Gastrocnemius medialis (tissue), 4 donors: ENCODE data around the gene NUP107. TPM values are rescaled to one million over a fixed set of nuclear protein-coding genes. Genes with fewer than 3 reads are reported as not detected.

ENCODE experiments used
- ATAC-seq, 2 donors: fragments of 150-250 bp; one replicate each; pipeline ENCODE4 v1.9.1; 2016
- DNase-seq, 2 donors: peaks; one replicate each; pipeline ENCODE4 v3.0.0-alpha.2; 2019
- H3K27ac ChIP-seq, 4 donors: fragments of 200-600 bp; sonication (generic); 1 replicate in 1 of 4; 2 replicates in 3 of 4; pipeline ENCODE4 v1.5.1; 2016 to 2018; ENCODE audit warnings: mild to moderate bottlenecking in 2 of 4, moderate library complexity in 1 of 4
- H3K27me3 ChIP-seq, 3 donors: fragments of 200-600 bp; sonication (generic) in 2 of 3; 1 replicate in 1 of 3; 2 replicates in 2 of 3; pipeline versions ENCODE4 v1.5.1 to v1.6.0; 2016 to 2019; ENCODE audit warnings: mild to moderate bottlenecking in 1 of 3, moderate library complexity in 1 of 3
- H3K36me3 ChIP-seq, 2 donors: fragments of 200-600 bp; sonication (generic) in 1 of 2; one replicate each; pipeline ENCODE4 v1.5.1; 2017 to 2018
- H3K4me1 ChIP-seq, 2 donors: fragments of 200-600 bp; sonication (generic) in 1 of 2; one replicate each; pipeline ENCODE4 v1.5.1; 2016 to 2017; ENCODE audit warnings: mild to moderate bottlenecking in 2 of 2
- H3K4me3 ChIP-seq, 4 donors: fragments of 200-600 bp; sonication (generic) in 3 of 4; 1 replicate in 1 of 4; 2 replicates in 3 of 4; pipeline ENCODE4 v1.5.1; 2016 to 2019; ENCODE audit warnings: mild to moderate bottlenecking in 2 of 4
- H3K9me3 ChIP-seq, 3 donors: fragments of 200-600 bp; sonication (generic) in 2 of 3; 1 replicate in 1 of 3; 2 replicates in 2 of 3; pipeline ENCODE4 v1.5.1; 2016 to 2019
- CTCF ChIP-seq, 5 experiments: fragments of 450-650 bp in 3 of 5; fragments of 200-600 bp in 2 of 5; sonication (generic) in 2 of 5; IDR thresholded peaks in 4 of 5; conservative IDR thresholded peaks in 1 of 5; 1 replicate in 4 of 5; 2 replicates in 1 of 5; pipeline ENCODE4 v1.5.1; 2016 to 2019; ENCODE audit warnings: antibody characterized with exemption in 5 of 5, mild to moderate bottlenecking in 3 of 5, moderate library complexity in 3 of 5
- POLR2A ChIP-seq, 2 donors: fragments of 450-650 bp; IDR thresholded peaks; one replicate each; pipeline ENCODE4 v1.6.1; 2017; ENCODE audit warnings: antibody characterized with exemption in 2 of 2, mild to moderate bottlenecking in 2 of 2, moderate library complexity in 2 of 2
- in situ Hi-C, 4 donors: fragments of 200-750 bp; cut with MboI; loops; one replicate each; pipeline versions ENCODE4 v1.15.0 to v1.8.0; 2017; ENCODE audit warnings: low sequenced_read_pairs in 4 of 4
- intact Hi-C: fragments of 100-400 bp; cut with DNase I; formaldehyde crosslinking; loops from one replicate; pipeline ENCODE4 v1.15.1; 2023; ENCODE audit warnings: low total_unique reads
- total RNA-seq, 4 donors: library from RNA; depleted of rRNA; stranded (reverse); fragments of >200 nt; gene quantifications; one replicate each; pipeline versions ENCODE4 v1.1.0 to v1.2.3, GENCODE V29; 2016

The NUP107 gene
- total RNA-seq, 4 donors from 2014 or later, result 13.0 to 43.1 (median 25.9) TPM

GRCh38 chr12:68745376-68745903 lies 58.7 kb downstream of the NUP107 start:
- peaks cover 0 to 6% of the 10 kb centered on the region in 2 donors for H3K36me3 ChIP-seq
- TF ChIP-seq CTCF (IDR thresholded peaks at IDR 0.05 in 4 of 5, conservative IDR thresholded peaks at IDR 0.05 in 1 of 5) (no peak), POLR2A (IDR thresholded peaks at IDR 0.05) (no peak)
- in situ Hi-C loops, result loop anchor here in 1 of 4 donors (5.0 kb wide), 1 partner anchor 62 kb away; the partner anchor contains the start of gene MDM2
- H3K4me1 ChIP-seq, result peaks cover 21 to 26% of the 10 kb centered on the region in 2 donors
- no peaks in the 10 kb centered on the region for H3K9me3 ChIP-seq
- intact Hi-C loops, result loop anchor here (10.0 kb wide), 1 partner anchor 1481 kb away; the partner anchor contains the start of gene CAND1
- DNase-seq, result no peak
- H3K27ac ChIP-seq, result peak overlapping the region; percentile 63 to 84 (median 80)
- H3K27me3 ChIP-seq, result no peaks in the 10 kb centered on the region
- no peak for ATAC-seq
- H3K4me3 ChIP-seq, result peak overlapping the region; percentile 63 to 92 (median 79)

DNA sequence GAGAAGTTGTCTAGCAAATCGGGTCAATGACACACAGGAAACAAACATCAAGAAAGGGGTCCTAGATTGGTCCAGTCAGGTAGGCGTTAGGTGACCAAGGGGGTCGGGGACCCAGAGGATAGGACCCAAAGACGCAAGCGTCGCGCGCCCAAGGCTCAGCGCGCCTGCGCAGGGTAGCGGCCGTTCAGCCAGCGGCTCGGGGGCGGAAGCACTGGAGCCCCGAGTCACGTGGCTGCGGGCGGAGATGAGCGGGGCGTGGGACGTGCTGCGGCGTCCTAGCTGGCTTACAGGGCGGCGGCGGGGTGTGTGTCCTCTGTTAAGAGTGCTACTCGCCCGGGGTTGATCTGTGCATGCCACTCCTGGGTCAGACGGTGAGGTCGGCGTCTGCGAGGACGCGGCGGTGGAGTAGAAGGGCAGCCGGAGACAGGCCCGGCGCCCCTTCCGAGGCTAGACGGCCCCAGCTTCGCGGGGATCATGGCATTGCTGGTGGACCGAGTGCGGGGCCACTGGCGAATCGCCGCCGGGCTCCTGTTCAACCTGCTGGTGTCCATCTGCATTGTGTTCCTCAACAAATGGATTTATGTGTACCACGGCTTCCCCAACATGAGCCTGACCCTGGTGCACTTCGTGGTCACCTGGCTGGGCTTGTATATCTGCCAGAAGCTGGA lies 59.3 kb downstream of the NUP107 start, which contains the start of gene SLC35E3:
Gene SLC35E3 (plus strand): TSS at position 273 of the 668 bp plus-strand sequence. CDS start 202 bp downstream, at position 475.
- H3K9me3 ChIP-seq, result no peaks in the 10 kb centered on the region
- H3K36me3 ChIP-seq, result peaks cover 0 to 6% of the 10 kb centered on the region in 2 donors
- peak; percentile 54 to 69 for TF ChIP-seq POLR2A (IDR thresholded peaks at IDR 0.05)
- TF ChIP-seq CTCF (IDR thresholded peaks at IDR 0.05 in 4 of 5, conservative IDR thresholded peaks at IDR 0.05 in 1 of 5), result no peak
- H3K27me3 ChIP-seq, result no peaks in the 10 kb centered on the region
- peak within 1 kb of the TSS; percentile 63 to 92 (median 79) for H3K4me3 ChIP-seq
- peak within 1 kb of the TSS; percentile 63 to 84 (median 80) for H3K27ac ChIP-seq
- peaks cover 21 to 26% of the 10 kb centered on the region in 2 donors for H3K4me1 ChIP-seq
- in situ Hi-C loops (loop anchor here in 1 of 4 donors (5.0 kb wide), 1 partner anchor 61 kb away; the partner anchor contains the start of gene MDM2), intact Hi-C loops (loop anchor here (1.0 to 10.0 kb wide), 6 partner anchors 59 to 1481 kb away; partner anchors contain the start of genes CAND1, CPSF6, MDM1 and MDM2)
- peak; percentile 95 to 96 for ATAC-seq
- DNase-seq, result peak; percentile 85 to 90

- TF ChIP-seq POLR2A (IDR thresholded peaks at IDR 0.05), result no peak
- peak; percentile 4 to 40 for DNase-seq
- in situ Hi-C loops, result loop anchor here in 1 of 4 donors (5.0 kb wide), 1 partner anchor 61 kb away; the partner anchor contains the start of gene MDM2
- H3K9me3 ChIP-seq, result no peaks in the 10 kb centered on the region
- H3K4me1 ChIP-seq, result peaks cover 21 to 26% of the 10 kb centered on the region in 2 donors
- peak; percentile 50 to 55 for ATAC-seq
- H3K4me3 ChIP-seq, result peak overlapping the region; percentile 63 to 92 (median 79)
- no peaks in the 10 kb centered on the region for H3K27me3 ChIP-seq
- H3K36me3 ChIP-seq, result no peaks in the 10 kb centered on the region
- intact Hi-C loops, result loop anchor here (1.0 to 10.0 kb wide), 6 partner anchors 60 to 1482 kb away; partner anchors contain the start of genes CAND1, CPSF6, MDM1 and MDM2
- H3K27ac ChIP-seq, result peak overlapping the region; percentile 63 to 84 (median 80)
Observed at GRCh38 chr12:68746572-68747180, 59.9 kb downstream of the NUP107 start.

DNA sequence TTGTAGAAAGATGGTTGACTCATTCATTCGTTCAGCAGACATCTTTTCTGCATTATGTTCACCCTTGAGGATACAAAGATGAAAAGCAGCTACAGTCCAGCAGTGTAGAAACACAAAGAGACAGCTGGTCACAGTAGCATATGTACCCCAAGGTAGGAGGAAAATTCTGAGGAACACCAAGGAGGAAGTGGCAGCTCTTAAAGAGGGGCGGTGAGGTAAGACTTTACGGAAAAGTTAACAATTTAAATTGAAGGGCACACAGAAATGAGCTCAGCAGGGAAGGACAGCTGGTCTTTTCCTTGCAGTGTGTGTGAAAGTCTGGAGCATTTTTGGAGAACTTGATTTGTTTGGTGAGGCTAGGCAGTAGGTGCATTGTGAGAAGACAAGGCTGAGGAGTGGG lies 62.7 kb downstream of the NUP107 start:
- no peaks in the 10 kb centered on the region for H3K27me3 ChIP-seq
- no peak for ATAC-seq
- no peaks in the 10 kb centered on the region for H3K9me3 ChIP-seq
- DNase-seq, result no peak
- intact Hi-C loops, result loop anchor here (10.0 kb wide), 1 partner anchor 1485 kb away; the partner anchor contains the start of gene CAND1
- H3K4me3 ChIP-seq, result no peak overlapping the region
- peaks cover 0 to 13% of the 10 kb centered on the region in 2 donors for H3K36me3 ChIP-seq
- peaks cover 21 to 26% of the 10 kb centered on the region in 2 donors for H3K4me1 ChIP-seq
- no peak overlapping the region for H3K27ac ChIP-seq
- TF ChIP-seq CTCF (IDR thresholded peaks at IDR 0.05 in 4 of 5, conservative IDR thresholded peaks at IDR 0.05 in 1 of 5) (no peak), POLR2A (IDR thresholded peaks at IDR 0.05) (no peak)
- in situ Hi-C loops, result loop anchor here in 1 of 4 donors (5.0 kb wide), 1 partner anchor 58 kb away; the partner anchor contains the start of gene MDM2
